ENCODE measurements around the gene CCR1. TPM values are rescaled to one million over a fixed set of nuclear protein-coding genes. Genes with fewer than 3 reads are reported as not detected.
A peak's percentile ranks its signal among the peaks of the same experiment; 100 is the strongest.

CCR1 gene
- total RNA-seq, 4 donors from 2014 or later, result 0.26 to 2.2 (median 1.0) TPM

GRCh38 chr3:46205286-46205960 lies 2.7 kb downstream of the CCR1 start:
- H3K4me1 ChIP-seq, result no peaks in the 10 kb centered on the region
- no peaks in the 10 kb centered on the region for H3K9me3 ChIP-seq
- no peaks in the 10 kb centered on the region for H3K36me3 ChIP-seq
- H3K4me3 ChIP-seq, result peak overlapping the region; percentile 1
- 72% methylated on average over 2 of the region's 2 CpGs for WGBS
- H3K27ac ChIP-seq, result no peak overlapping the region
- no peak for DNase-seq (ENCODE audit: low spot score in 2 of 2)
- H3K27me3 ChIP-seq, result no peaks in the 10 kb centered on the region
- TF ChIP-seq POLR2A (IDR thresholded peaks at IDR 0.05) (no peak), POLR2AphosphoS5 (IDR thresholded peaks at IDR 0.05) (no peak), EP300 (IDR thresholded peaks at IDR 0.05) (no peak), CTCF (IDR thresholded peaks at IDR 0.05) (no peak)

- 87% methylated on average over 12 of the region's 12 CpGs for WGBS
These were observed 4.4 kb downstream of the CCR1 start for GRCh38 chr3:46203681-46204080.

GRCh38 chr3:46202535-46202934 lies 5.6 kb downstream of the CCR1 start:
- H3K27ac ChIP-seq, result no peak overlapping the region
- H3K4me3 ChIP-seq, result no peak overlapping the region
- no peaks in the 10 kb centered on the region for H3K9me3 ChIP-seq
- H3K36me3 ChIP-seq, result no peaks in the 10 kb centered on the region
- no peaks in the 10 kb centered on the region for H3K4me1 ChIP-seq
- H3K27me3 ChIP-seq, result no peaks in the 10 kb centered on the region
- TF ChIP-seq POLR2A (IDR thresholded peaks at IDR 0.05), result no peak
- no peak for TF ChIP-seq EP300 (IDR thresholded peaks at IDR 0.05)
- TF ChIP-seq CTCF (IDR thresholded peaks at IDR 0.05), result no peak
- TF ChIP-seq POLR2AphosphoS5 (IDR thresholded peaks at IDR 0.05), result no peak
- WGBS, result 75% methylated on average over 4 of the region's 4 CpGs
- no peak for DNase-seq (ENCODE audit: low spot score in 2 of 2)

More at GRCh38 chr3:46203681-46204080, 4.4 kb downstream of the CCR1 start:
- Histone ChIP-seq H3K36me3 (no peaks in the 10 kb centered on the region), H3K27ac (no peak overlapping the region), H3K27me3 (no peaks in the 10 kb centered on the region), H3K9me3 (no peaks in the 10 kb centered on the region), H3K4me1 (no peaks in the 10 kb centered on the region), H3K4me3 (no peak overlapping the region)
- TF ChIP-seq CTCF (IDR thresholded peaks at IDR 0.05) (no peak), POLR2AphosphoS5 (IDR thresholded peaks at IDR 0.05) (no peak), EP300 (IDR thresholded peaks at IDR 0.05) (no peak), POLR2A (IDR thresholded peaks at IDR 0.05) (no peak)
- no peak for DNase-seq (ENCODE audit: low spot score in 2 of 2)

- TF ChIP-seq EP300 (IDR thresholded peaks at IDR 0.05) (no peak), CTCF (IDR thresholded peaks at IDR 0.05) (no peak), POLR2AphosphoS5 (IDR thresholded peaks at IDR 0.05) (no peak), POLR2A (IDR thresholded peaks at IDR 0.05) (no peak)
- WGBS, result 47% methylated on average over 1 of the region's 1 CpG
- H3K27ac ChIP-seq, result no peak overlapping the region
These were observed 7.3 kb downstream of the CCR1 start for GRCh38 chr3:46200790-46201189.

GRCh38 chr3:46200211-46200610 lies 7.9 kb downstream of the CCR1 start:
- DNase-seq (ENCODE audit: low spot score in 2 of 2), result no peak
- H3K36me3 ChIP-seq, result no peaks in the 10 kb centered on the region
- H3K27me3 ChIP-seq, result no peaks in the 10 kb centered on the region
- no peaks in the 10 kb centered on the region for H3K9me3 ChIP-seq
- no peak overlapping the region for H3K4me3 ChIP-seq
- WGBS, result 70% methylated on average over 5 of the region's 5 CpGs
- no peaks in the 10 kb centered on the region for H3K4me1 ChIP-seq
- no peak overlapping the region for H3K27ac ChIP-seq
- TF ChIP-seq EP300 (IDR thresholded peaks at IDR 0.05), result no peak

More at GRCh38 chr3:46200790-46201189, 7.3 kb downstream of the CCR1 start:
- Histone ChIP-seq H3K27me3 (no peaks in the 10 kb centered on the region), H3K4me3 (no peak overlapping the region), H3K4me1 (no peaks in the 10 kb centered on the region), H3K9me3 (no peaks in the 10 kb centered on the region), H3K36me3 (no peaks in the 10 kb centered on the region)
- DNase-seq (ENCODE audit: low spot score in 2 of 2), result no peak

All from suprapubic skin (tissue), 4 donors.